Stimulated activated CD4-positive, alpha-beta T cell treated with anti-CD3 and anti-CD28 coated beads, Interleukin-1b, Interleukin-23, amount 100 ng/mL, for 1 hour (primary cell): ENCODE data around the gene ST6GALNAC2.
"Not testable (repeated sequence)": the region's sequence is repeated elsewhere in the genome, so short reads cannot be mapped to it uniquely, and the experiment has no call there.

Experiments
- DNase-seq, 2 donors: peaks; one replicate each; pipeline ENCODE4 v3.0.0-alpha.2; 2020; ENCODE audit warnings: low read depth in 2 of 2

ST6GALNAC2 gene

DNA sequence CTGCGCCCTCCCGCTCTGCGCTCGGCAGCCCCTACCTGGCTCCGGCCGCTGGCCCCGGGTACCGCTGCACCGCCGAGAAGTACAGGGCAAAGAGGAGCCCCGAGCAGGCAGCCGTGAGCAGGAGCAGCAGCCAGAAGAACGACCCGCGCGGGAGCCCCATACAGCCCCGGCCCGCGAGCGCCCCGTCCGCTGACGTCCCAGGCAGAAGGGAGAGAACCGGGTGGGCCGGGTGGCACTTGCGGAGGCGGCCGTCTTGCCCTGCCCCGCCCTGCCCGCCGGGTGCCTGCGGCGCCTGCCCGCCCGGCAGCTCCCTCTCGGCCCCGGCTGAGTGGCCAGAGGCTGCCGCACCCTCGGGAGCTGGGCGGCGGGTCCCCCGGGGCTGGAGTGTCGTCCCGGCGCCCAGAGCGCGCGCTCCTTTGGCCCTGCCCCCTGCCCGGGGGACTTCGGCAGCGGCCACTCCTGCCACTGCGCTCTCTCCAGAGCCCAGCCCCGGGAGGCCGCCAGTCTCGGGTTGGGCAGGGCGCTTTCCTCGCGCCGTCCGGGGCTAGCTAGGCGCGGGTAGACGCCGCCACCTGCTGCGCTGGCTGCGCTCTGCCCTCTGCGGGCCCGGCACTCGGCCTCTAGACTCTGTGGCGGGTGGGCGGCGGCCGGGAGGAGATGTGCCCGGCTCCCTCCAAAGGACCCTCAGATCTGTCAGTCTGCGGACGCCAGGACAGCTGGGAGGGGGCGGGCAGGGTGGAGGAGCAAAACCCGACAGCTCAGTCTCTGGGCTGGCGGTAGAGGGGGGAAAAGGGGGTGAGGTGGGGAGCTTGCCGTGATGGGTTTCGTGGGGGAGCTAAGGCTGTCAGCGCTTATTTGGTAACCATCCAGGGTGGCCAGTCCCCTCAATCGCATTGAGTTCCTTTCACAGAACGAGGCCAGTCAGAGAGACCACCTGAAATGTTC lies at the start of gene ST6GALNAC2:
Gene ST6GALNAC2, minus strand, starts transcription at position 212 of the 945 bp plus-strand sequence. Its CDS starts 52 bp downstream, at position 160.
- DNase-seq, result no peak

GRCh38 chr17:76635039-76635438 lies 49.4 kb upstream of the ST6GALNAC2 start:
- DNase-seq, result no peak

GRCh38 chr17:76633628-76634328 lies 48.1 kb upstream of the ST6GALNAC2 start:
- no peak for DNase-seq

GRCh38 chr17:76631821-76632565 lies 46.3 kb upstream of the ST6GALNAC2 start:
- no peak for DNase-seq

DNA sequence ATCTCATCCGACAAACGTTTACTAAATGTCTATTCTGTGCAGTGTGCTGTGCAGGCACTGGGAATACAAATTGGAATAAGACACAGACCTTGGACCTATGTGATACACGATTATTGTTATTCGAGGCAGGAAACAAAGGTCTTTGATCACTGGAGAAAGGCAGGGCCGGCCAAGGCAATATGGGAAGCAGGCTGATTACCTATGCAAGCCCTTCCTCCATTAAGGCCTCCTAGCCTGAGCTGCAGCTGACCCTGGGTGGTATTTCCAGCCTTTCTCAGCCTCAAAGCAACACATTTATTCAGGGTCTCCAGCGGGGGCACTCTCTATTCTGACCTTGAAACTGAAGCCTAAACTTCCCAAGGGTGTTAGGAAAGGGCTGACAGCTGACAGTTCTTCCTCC lies 44.5 kb upstream of the ST6GALNAC2 start:
- no peak for DNase-seq

DNA sequence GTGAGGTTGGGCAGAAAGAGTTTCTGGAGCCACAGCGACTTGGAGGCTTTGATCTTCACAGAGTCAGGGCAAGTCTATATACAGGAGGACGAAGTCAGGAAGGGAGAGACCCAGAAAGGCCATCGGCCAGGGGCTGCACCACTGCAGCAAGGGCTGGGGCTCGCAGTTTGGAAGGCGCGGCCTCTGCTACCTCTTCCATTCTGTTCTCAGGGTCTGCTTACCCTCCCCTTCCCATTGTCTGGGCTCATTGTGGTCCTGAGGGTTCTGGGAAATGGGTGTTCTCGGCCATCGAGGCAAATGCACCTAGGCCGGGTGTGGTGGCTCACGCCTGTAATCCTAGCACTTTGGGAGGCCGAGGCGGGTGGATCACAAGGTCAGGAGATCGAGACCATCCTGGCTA lies 41.9 kb upstream of the ST6GALNAC2 start:
- no peak for DNase-seq

DNA sequence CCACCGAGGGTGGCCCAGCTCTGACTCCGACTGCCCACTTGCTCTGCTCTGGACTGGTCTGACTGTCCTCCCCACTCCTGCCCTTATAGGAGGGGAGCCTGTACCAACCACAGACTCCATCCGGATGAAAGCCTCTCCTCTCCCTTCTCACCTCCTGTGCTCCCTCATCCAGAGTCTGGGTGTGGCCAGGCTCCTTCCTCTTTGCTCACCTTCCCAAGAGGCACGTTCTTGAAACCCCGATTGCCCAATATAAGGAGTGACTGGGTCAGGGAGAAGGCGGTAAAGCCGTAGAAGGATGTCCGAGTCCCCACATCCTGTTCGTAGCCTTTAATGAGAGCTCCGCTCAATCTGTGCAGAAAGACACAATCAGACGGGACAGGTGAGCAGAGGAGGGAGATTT lies 40.8 kb upstream of the ST6GALNAC2 start:
- no peak for DNase-seq

- DNase-seq, result no peak
Observed at GRCh38 chr17:76625496-76625895, 39.8 kb upstream of the ST6GALNAC2 start.

DNA sequence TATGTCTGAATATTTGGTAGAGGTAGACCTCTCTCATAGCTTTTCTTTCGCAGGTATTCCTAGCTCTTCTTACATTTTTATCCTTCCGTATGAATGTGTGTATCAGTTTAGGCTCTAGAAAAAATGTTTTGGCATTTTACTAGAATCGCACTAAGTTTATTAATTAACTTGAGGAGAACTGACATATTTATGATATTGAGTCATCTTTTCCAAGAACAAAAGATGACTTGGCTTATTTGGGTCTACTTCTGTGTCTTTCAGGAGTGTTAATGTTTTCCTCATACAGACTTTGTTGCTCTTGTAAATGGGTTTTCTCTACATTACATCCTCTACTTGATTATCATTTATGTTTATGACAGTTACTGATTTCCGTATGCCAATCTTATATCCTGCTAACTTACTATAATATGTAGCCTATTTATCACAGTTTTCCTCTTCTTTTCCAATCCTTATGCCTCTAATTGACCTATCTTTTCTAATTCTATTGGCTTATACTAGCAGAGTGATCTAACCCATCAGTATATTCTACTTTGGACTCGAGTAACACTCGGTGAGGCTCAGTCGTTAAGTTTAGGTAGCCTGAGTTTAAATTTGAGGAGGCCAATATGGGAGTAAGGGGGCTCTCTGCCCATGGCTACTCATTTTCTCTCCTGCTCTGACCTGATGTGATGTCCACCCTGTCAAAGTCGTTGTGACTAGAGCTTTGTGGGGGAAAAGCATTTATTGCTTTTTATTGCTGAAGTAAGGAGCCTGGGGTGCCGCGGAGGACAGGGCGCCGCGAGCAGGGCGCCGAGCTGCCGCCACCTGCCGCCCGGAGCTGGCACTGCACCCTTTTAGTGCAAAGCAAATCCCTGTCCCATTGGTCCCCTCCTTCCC lies 37.8 kb upstream of the ST6GALNAC2 start:
- DNase-seq, result peak; percentile 47 to 63

DNA sequence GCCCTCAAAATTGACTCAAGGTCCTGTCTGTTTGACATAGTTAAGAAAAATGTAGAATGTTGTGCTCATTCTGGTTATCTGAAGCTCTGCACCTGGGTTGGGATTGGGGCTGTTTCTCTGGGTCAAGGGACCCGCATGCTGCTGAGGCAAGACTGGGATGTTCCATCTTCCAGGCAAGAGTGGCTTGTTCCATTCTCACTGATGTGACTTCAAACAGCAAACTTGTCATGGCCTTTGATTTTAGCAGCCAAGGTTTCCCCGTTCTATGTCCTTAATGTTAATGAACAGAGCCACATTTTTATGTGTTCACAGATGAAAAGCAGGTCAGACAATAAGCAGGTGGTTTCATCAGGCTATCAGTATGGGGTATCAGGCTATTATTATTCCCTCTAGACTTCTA lies 32.2 kb upstream of the ST6GALNAC2 start:
- DNase-seq, result no peak

GRCh38 chr17:76614912-76615617 lies 29.4 kb upstream of the ST6GALNAC2 start:
- DNase-seq, result no peak

GRCh38 chr17:76614064-76614759 lies 28.6 kb upstream of the ST6GALNAC2 start:
- DNase-seq, result not testable (repeated sequence)

DNA sequence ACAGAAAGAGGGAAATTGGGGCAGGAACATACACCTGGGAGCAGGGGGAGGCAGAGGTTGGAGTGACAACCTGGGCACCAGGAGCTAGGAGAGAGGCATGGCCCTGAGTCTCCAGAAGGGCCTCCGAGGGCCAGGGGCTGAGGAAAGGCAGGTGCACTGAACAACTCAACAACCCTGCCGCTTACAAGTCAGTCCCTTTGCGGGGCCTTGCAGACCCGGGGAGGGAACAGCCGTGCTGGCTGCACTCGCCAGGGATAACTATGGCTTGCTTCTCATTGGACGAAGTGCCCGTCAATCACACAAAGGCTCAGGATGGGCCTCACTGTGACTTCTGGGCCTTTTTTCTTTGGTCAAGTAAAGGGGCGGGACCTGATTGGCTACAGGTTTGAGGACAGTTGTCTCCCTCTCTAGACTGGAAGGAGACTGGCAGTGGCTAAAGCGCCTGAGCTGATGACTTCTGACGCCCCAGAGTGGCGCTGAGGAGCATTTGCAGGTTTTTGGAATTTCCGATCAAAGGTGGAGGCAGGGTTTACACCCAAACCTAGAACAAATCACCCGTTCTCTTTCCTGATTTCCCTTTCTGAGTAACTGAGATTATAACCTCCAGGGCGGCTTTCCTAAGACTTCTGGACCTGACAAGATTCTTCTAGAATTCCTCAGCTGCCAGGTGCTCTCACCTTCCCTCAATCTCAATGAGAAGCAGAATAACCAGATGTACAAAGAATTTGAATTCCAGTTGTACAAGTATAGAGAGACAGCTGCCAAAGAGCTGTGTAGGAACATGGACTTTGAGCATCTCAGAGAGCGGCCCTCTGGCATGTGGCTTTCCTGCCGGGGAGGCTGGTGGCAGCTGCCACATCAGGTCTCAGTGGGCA lies 27.6 kb upstream of the ST6GALNAC2 start:
- no peak for DNase-seq

- DNase-seq, result no peak
Observed at GRCh38 chr17:76612465-76612864, 26.8 kb upstream of the ST6GALNAC2 start.

GRCh38 chr17:76611758-76612157 lies 26.1 kb upstream of the ST6GALNAC2 start:
- DNase-seq, result no peak

- not testable (repeated sequence) for DNase-seq
Observed at GRCh38 chr17:76611080-76611749, 25.6 kb upstream of the ST6GALNAC2 start.

GRCh38 chr17:76606685-76607084 lies 21.0 kb upstream of the ST6GALNAC2 start:
- not testable (repeated sequence) for DNase-seq

GRCh38 chr17:76601065-76601464 lies 15.4 kb upstream of the ST6GALNAC2 start:
- DNase-seq, result no peak
